WTC11 (cell line): ENCODE data around the gene LBHD2. TPM values are rescaled to one million over a fixed set of nuclear protein-coding genes. Genes with fewer than 3 reads are reported as not detected.

Source experiments
- ATAC-seq: fragments of 200-7000 bp; cut with Tn5 transposase; 2 replicates; pipeline ENCODE4 v1.10.0; 2021; ENCODE audit warnings: mild to moderate bottlenecking, moderate library complexity
- CTCF ChIA-PET: fragments of 300-600 bp; sonication (Branson Sonifier 250); formaldehyde crosslinking; loops from one replicate; lab custom pipeline; 2021; ENCODE audit warnings: antibody characterized with exemption; lab: Charles Lee
- POLR2A ChIA-PET: fragments of 350-600 bp; sonication (Branson Sonifier 250); formaldehyde crosslinking; loops from one replicate; lab custom pipeline; 2021; ENCODE audit warnings: antibody characterized with exemption; lab: Charles Lee
- DNase-seq: peaks from one replicate; pipeline ENCODE4 v3.0.0; 2021; ENCODE audit warnings: low spot score
- H3K27ac Mint-ChIP-seq: 2 replicates; pipeline ENCODE4 v1.8.0; 2021; ENCODE audit warnings: mixed read lengths
- H3K27me3 Mint-ChIP-seq: 2 replicates; pipeline ENCODE4 v1.8.0; 2021; ENCODE audit warnings: low read depth, mild to moderate bottlenecking, moderate library complexity, mixed read lengths
- H3K36me3 Mint-ChIP-seq: 2 replicates; pipeline ENCODE4 v1.8.0; 2021; ENCODE audit warnings: mixed read lengths
- H3K4me1 Mint-ChIP-seq: 2 replicates; pipeline ENCODE4 v1.8.0; 2022; ENCODE audit warnings: mixed read lengths
- H3K4me3 Mint-ChIP-seq: 2 replicates; pipeline ENCODE4 v1.8.0; 2021; ENCODE audit warnings: mild to moderate bottlenecking, moderate library complexity, mixed read lengths
- H3K9me3 Mint-ChIP-seq: 2 replicates; pipeline ENCODE4 v1.8.0; 2021; ENCODE audit warnings: mixed read lengths
- ATF2 ChIP-seq: sonication (generic); formaldehyde crosslinking; IDR thresholded peaks from 2 replicates; pipeline ENCODE4 v1.8.1; 2022; ENCODE audit warnings: low read depth, missing genetic modification reagents, borderline replicate concordance
- E2F1 ChIP-seq: sonication (generic); formaldehyde crosslinking; IDR thresholded peaks from 2 replicates; pipeline ENCODE4 v1.8.0; 2022; ENCODE audit warnings: mild to moderate bottlenecking, missing genetic modification reagents
- ETV6 ChIP-seq: sonication (generic); formaldehyde crosslinking; IDR thresholded peaks from 2 replicates; pipeline ENCODE4 v1.8.1; 2022; ENCODE audit warnings: mild to moderate bottlenecking, missing genetic modification reagents
- FOXJ3 ChIP-seq: sonication (generic); formaldehyde crosslinking; IDR thresholded peaks from 2 replicates; pipeline ENCODE4 v1.9.0; 2021; ENCODE audit warnings: missing genetic modification reagents, mild to moderate bottlenecking, borderline replicate concordance
- FOXK1 ChIP-seq: sonication (generic); formaldehyde crosslinking; IDR thresholded peaks from 2 replicates; pipeline ENCODE4 v1.8.0; 2022; ENCODE audit warnings: mild to moderate bottlenecking, moderate library complexity, missing genetic modification reagents
- HMGXB4 ChIP-seq: sonication (generic); formaldehyde crosslinking; IDR thresholded peaks from 2 replicates; pipeline ENCODE4 v1.8.1; 2023; ENCODE audit warnings: mild to moderate bottlenecking, moderate library complexity, missing genetic modification reagents
- IRF2 ChIP-seq: sonication (generic); formaldehyde crosslinking; IDR thresholded peaks from 2 replicates; pipeline ENCODE4 v1.8.0; 2022; ENCODE audit warnings: low read depth, missing genetic modification reagents, borderline replicate concordance
- RORB ChIP-seq: fragments of 250-450 bp; sonication (Bioruptor Pico); IDR thresholded peaks from 2 replicates; pipeline ENCODE4 v1.9.0; 2021; ENCODE audit warnings: mild to moderate bottlenecking
- TEAD4 ChIP-seq: sonication (generic); formaldehyde crosslinking; IDR thresholded peaks from 2 replicates; pipeline ENCODE4 v1.8.0; 2022; ENCODE audit warnings: mild to moderate bottlenecking, missing genetic modification reagents
- ZNF219 ChIP-seq: sonication (generic); formaldehyde crosslinking; IDR thresholded peaks from 2 replicates; pipeline ENCODE4 v1.8.0; 2023; ENCODE audit warnings: missing genetic modification reagents, mild to moderate bottlenecking, borderline replicate concordance
- total RNA-seq: library from RNA; stranded (reverse); gene quantifications from 3 replicates; pipeline ENCODE4 v1.2.3, GENCODE V29; 2021
- TF ChIP-seq, protein P1 (sequence below): fragments of 250-450 bp; sonication (Bioruptor Pico); IDR thresholded peaks from 2 replicates; pipeline ENCODE4 v1.8.0; 2021; ENCODE audit warnings: mild to moderate bottlenecking
- TF ChIP-seq, protein P2 (sequence below): fragments of 250-450 bp; sonication (Bioruptor Pico); IDR thresholded peaks from 2 replicates; pipeline ENCODE4 v1.9.0; 2021; ENCODE audit warnings: mild to moderate bottlenecking, borderline replicate concordance
- TF ChIP-seq, protein P3 (sequence below): sonication (generic); formaldehyde crosslinking; IDR thresholded peaks from 2 replicates; pipeline ENCODE4 v1.8.0; 2023; ENCODE audit warnings: missing genetic modification reagents, mild to moderate bottlenecking, borderline replicate concordance
- TF ChIP-seq, protein P4 (sequence below): fragments of 250-450 bp; sonication (Bioruptor Pico); conservative IDR thresholded peaks from 2 replicates; pipeline ENCODE4 v1.9.0; 2021; ENCODE audit warnings: mild to moderate bottlenecking

Gene LBHD2
- total RNA-seq, 1 experiment from 2014 or later: not detected

DNA sequence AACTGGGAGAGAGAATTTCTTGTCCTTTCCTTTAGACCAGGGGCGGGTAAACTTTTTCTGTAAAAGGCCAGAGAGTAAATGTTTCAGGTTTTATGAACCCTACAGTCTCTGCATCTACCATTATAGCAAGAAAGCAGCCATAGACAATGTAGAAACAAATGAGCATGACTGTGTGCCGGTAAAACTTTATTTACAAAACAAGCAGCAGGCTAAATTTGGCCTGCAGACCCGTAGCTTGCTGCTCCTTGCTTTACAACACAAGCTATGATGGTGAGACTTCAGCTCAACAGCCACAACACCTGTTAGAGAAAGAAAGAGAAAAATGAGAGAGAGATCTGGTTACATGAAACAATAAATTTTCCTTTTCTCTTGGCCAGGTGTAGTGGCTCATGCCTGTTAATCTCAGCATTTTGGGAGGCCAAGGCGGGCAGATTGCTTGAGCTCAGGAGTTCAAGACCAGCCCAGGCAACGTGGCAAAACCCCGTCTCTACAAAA is 22.5 kb upstream of the LBHD2 start:
- Mint-ChIP-seq H3K27ac (no peak overlapping the region), H3K4me3 (no peak overlapping the region), H3K4me1 (peaks cover 18% of the 10 kb centered on the region), H3K27me3 (no peaks in the 10 kb centered on the region; the same call in 1 of the 2 replicates), H3K36me3 (no peaks in the 10 kb centered on the region), H3K9me3 (no peaks in the 10 kb centered on the region)
- ChIA-PET POLR2A (no interaction called here), CTCF (interaction anchor here (1.3 kb wide), 1 partner anchor 40 kb away, joined by 3 read pairs; no protein-coding TSS in a partner anchor)
- no peak for DNase-seq
- TF ChIP-seq, protein P1, sequence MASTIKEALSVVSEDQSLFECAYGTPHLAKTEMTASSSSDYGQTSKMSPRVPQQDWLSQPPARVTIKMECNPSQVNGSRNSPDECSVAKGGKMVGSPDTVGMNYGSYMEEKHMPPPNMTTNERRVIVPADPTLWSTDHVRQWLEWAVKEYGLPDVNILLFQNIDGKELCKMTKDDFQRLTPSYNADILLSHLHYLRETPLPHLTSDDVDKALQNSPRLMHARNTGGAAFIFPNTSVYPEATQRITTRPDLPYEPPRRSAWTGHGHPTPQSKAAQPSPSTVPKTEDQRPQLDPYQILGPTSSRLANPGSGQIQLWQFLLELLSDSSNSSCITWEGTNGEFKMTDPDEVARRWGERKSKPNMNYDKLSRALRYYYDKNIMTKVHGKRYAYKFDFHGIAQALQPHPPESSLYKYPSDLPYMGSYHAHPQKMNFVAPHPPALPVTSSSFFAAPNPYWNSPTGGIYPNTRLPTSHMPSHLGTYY: no peak
- TF ChIP-seq FOXJ3 (no peak), HMGXB4 (no peak), ZNF219 (CRISPR knock-in tag) (no peak), E2F1 (CRISPR knock-in tag) (no peak), TEAD4 (no peak), FOXK1 (no peak), ATF2 (CRISPR knock-in tag) (no peak), RORB (CRISPR knock-in tag) (no peak), IRF2 (no peak), ETV6 (CRISPR knock-in tag) (no peak)
- TF ChIP-seq, protein P2, sequence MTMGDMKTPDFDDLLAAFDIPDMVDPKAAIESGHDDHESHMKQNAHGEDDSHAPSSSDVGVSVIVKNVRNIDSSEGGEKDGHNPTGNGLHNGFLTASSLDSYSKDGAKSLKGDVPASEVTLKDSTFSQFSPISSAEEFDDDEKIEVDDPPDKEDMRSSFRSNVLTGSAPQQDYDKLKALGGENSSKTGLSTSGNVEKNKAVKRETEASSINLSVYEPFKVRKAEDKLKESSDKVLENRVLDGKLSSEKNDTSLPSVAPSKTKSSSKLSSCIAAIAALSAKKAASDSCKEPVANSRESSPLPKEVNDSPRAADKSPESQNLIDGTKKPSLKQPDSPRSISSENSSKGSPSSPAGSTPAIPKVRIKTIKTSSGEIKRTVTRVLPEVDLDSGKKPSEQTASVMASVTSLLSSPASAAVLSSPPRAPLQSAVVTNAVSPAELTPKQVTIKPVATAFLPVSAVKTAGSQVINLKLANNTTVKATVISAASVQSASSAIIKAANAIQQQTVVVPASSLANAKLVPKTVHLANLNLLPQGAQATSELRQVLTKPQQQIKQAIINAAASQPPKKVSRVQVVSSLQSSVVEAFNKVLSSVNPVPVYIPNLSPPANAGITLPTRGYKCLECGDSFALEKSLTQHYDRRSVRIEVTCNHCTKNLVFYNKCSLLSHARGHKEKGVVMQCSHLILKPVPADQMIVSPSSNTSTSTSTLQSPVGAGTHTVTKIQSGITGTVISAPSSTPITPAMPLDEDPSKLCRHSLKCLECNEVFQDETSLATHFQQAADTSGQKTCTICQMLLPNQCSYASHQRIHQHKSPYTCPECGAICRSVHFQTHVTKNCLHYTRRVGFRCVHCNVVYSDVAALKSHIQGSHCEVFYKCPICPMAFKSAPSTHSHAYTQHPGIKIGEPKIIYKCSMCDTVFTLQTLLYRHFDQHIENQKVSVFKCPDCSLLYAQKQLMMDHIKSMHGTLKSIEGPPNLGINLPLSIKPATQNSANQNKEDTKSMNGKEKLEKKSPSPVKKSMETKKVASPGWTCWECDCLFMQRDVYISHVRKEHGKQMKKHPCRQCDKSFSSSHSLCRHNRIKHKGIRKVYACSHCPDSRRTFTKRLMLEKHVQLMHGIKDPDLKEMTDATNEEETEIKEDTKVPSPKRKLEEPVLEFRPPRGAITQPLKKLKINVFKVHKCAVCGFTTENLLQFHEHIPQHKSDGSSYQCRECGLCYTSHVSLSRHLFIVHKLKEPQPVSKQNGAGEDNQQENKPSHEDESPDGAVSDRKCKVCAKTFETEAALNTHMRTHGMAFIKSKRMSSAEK (CRISPR knock-in tag): no peak
- TF ChIP-seq, protein P3, sequence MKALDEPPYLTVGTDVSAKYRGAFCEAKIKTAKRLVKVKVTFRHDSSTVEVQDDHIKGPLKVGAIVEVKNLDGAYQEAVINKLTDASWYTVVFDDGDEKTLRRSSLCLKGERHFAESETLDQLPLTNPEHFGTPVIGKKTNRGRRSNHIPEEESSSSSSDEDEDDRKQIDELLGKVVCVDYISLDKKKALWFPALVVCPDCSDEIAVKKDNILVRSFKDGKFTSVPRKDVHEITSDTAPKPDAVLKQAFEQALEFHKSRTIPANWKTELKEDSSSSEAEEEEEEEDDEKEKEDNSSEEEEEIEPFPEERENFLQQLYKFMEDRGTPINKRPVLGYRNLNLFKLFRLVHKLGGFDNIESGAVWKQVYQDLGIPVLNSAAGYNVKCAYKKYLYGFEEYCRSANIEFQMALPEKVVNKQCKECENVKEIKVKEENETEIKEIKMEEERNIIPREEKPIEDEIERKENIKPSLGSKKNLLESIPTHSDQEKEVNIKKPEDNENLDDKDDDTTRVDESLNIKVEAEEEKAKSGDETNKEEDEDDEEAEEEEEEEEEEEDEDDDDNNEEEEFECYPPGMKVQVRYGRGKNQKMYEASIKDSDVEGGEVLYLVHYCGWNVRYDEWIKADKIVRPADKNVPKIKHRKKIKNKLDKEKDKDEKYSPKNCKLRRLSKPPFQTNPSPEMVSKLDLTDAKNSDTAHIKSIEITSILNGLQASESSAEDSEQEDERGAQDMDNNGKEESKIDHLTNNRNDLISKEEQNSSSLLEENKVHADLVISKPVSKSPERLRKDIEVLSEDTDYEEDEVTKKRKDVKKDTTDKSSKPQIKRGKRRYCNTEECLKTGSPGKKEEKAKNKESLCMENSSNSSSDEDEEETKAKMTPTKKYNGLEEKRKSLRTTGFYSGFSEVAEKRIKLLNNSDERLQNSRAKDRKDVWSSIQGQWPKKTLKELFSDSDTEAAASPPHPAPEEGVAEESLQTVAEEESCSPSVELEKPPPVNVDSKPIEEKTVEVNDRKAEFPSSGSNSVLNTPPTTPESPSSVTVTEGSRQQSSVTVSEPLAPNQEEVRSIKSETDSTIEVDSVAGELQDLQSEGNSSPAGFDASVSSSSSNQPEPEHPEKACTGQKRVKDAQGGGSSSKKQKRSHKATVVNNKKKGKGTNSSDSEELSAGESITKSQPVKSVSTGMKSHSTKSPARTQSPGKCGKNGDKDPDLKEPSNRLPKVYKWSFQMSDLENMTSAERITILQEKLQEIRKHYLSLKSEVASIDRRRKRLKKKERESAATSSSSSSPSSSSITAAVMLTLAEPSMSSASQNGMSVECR (CRISPR knock-in tag): no peak
- TF ChIP-seq, protein P4, sequence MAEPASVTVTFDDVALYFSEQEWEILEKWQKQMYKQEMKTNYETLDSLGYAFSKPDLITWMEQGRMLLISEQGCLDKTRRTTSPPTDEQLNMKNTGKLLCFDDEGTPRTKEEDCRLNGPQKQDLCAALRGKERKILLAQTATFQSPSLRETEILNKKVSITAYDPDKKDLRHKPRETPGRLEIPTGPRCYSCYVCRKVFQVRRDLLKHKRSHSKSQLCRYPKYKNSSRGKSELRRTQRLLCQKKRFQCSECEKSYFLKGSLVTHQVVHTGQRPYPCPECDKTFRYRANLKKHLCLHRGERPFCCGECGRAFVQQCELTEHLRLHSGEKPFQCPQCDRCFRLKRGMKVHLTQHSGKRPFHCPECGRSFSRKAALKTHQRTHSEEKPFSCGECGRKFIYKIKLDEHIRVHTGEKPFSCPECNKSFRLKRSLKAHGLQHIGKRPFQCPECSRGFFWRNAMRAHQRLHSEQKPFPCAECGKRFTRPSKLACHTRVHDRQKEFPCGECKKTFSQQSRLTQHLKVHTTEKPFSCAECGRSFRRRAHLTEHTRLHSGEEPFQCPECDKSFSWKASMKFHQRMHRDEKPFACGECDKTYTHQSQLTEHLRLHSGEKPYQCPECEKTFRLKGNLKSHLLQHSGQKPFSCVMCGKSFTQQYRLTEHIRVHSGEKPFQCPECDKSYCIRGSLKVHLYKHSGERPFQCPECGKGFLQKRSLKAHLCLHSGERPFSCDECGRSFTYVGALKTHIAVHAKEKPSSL (CRISPR knock-in tag): no peak
- ATAC-seq: no peak
